ENCODE measurements around the gene FAM120B. TPM values are rescaled to one million over a fixed set of nuclear protein-coding genes. Genes with fewer than 3 reads are reported as not detected.

FAM120B gene
- total and polyA plus RNA-seq, 2 of the 4 experiments (the other 2 are of a cell fraction): 15.3 to 28.0 TPM

DNA sequence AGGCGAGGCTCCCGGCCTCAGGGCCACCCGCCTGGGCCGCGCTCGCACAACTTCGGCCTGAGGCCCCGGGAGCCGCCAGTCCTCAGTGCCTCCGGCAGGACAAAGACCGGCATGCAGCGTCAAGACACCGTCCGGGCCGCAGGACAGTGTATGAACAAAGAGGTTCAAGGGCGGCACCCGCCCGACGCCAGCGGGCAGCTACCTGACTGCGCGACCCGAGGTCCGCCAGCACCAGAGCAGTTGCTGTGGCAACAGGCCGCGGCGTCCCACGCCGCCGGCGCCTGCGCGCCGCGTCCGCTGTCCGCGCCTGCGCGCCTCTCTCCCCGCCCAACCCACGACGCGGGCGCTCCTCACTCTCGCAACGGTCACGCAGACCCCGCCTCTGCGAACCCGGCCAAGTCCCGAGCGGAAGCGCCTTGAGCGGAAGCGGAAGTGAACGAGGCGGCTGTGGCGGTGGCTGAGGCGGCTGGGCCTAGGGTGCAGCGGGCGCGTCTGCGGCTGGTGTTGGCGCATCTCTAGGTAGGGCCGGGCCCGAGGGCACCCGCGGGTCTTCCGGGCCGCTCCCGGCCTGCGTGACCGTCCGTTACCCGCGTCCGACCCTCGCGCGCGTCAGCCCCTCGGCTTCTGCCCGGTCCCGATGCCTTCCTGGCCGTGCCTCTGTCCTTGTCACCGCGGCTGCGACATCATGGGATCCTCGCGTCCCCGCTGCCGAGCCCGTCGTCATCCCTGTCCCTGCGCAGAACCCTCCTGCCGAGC lies at the start of gene FAM120B (continued):
- TF ChIP-seq, protein P1, sequence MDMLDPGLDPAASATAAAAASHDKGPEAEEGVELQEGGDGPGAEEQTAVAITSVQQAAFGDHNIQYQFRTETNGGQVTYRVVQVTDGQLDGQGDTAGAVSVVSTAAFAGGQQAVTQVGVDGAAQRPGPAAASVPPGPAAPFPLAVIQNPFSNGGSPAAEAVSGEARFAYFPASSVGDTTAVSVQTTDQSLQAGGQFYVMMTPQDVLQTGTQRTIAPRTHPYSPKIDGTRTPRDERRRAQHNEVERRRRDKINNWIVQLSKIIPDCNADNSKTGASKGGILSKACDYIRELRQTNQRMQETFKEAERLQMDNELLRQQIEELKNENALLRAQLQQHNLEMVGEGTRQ (IDR thresholded peaks at IDR 0.05; ENCODE audit: low read depth, low read length): no peak; the same call in 1 of the 2 replicates
- TF ChIP-seq MAFK (IDR thresholded peaks at IDR 0.05; ENCODE audit: low read depth, low read length) (no peak), RFX5 (IDR thresholded peaks at IDR 0.05; ENCODE audit: low read depth, low read length) (no peak), RCOR1 (IDR thresholded peaks at IDR 0.05; ENCODE audit: insufficient replicate concordance, low read length) (no peak), CHD1 (IDR thresholded peaks at IDR 0.05; ENCODE audit: low read depth, low read length) (no peak), BHLHE40 (IDR thresholded peaks at IDR 0.05; ENCODE audit: low read depth, low read length) (peak; percentile 69; the same call in 1 of the 2 replicates), POLR2A (IDR thresholded peaks at IDR 0.05; ENCODE audit: low read depth, low read length) (peak; percentile 91), SMC3 (IDR thresholded peaks at IDR 0.05; ENCODE audit: low read depth, low read length) (no peak), RAD21 (IDR thresholded peaks at IDR 0.05; ENCODE audit: low read length) (no peak), MXI1 (IDR thresholded peaks at IDR 0.05; ENCODE audit: borderline replicate concordance, low read depth, low read length) (peak; percentile 88)
